Peyer's patch (tissue), 4 donors: Measurements from ENCODE around the gene GOLPH3. TPM values are rescaled to one million over a fixed set of nuclear protein-coding genes. Genes with fewer than 3 reads are reported as not detected.
A peak's percentile ranks its signal among the peaks of the same experiment; 100 is the strongest.

Experiments used
- DNase-seq, 3 donors: peaks; one replicate each; pipeline ENCODE4 v3.0.0-alpha.2; 2017 to 2019
- H3K27ac ChIP-seq, 4 donors: fragments of 200-600 bp; sonication (generic); one replicate each; pipeline ENCODE4 v1.5.1; 2016 to 2019
- H3K27me3 ChIP-seq, 2 donors: fragments of 200-600 bp; sonication (generic); one replicate each; pipeline ENCODE4 v1.5.1; 2019
- H3K36me3 ChIP-seq, 3 donors: fragments of 200-600 bp; sonication (generic); one replicate each; pipeline ENCODE4 v1.5.1; 2016 to 2019
- H3K4me1 ChIP-seq, 4 donors: fragments of 200-600 bp; sonication (generic); one replicate each; pipeline ENCODE4 v1.5.1; 2016 to 2019
- H3K4me3 ChIP-seq, 4 donors: fragments of 200-600 bp; sonication (generic); 1 replicate in 3 of 4; 2 replicates in 1 of 4; pipeline ENCODE4 v1.5.1; 2016 to 2019; ENCODE audit warnings: mild to moderate bottlenecking in 1 of 4
- H3K9me3 ChIP-seq, 4 donors: fragments of 200-600 bp; sonication (generic); one replicate each; pipeline ENCODE4 v1.5.1; 2016 to 2019; ENCODE audit warnings: mild to moderate bottlenecking in 1 of 4
- POLR2A ChIP-seq, 2 donors: fragments of 450-650 bp; IDR thresholded peaks; one replicate each; pipeline ENCODE4 v1.5.1; 2017; ENCODE audit warnings: antibody characterized with exemption in 2 of 2, mild to moderate bottlenecking in 2 of 2, moderate library complexity in 2 of 2
- total RNA-seq, 4 donors: library from RNA; depleted of rRNA; stranded (reverse); fragments of >200 nt; gene quantifications; one replicate each; pipeline ENCODE4 v1.1.0, GENCODE V29; 2016
- TF ChIP-seq, protein P1 (sequence below), 6 experiments: fragments of 450-650 bp in 4 of 6; fragments of 200-600 bp in 2 of 6; sonication (generic) in 1 of 6; IDR thresholded peaks; one replicate each; pipeline ENCODE4 v1.5.1; 2017 to 2019; ENCODE audit warnings: antibody characterized with exemption in 6 of 6, mild to moderate bottlenecking in 3 of 6, moderate library complexity in 1 of 6

GOLPH3 gene
- total RNA-seq, 4 donors from 2014 or later: 63.5 to 93.7 (median 75.1) TPM

DNA sequence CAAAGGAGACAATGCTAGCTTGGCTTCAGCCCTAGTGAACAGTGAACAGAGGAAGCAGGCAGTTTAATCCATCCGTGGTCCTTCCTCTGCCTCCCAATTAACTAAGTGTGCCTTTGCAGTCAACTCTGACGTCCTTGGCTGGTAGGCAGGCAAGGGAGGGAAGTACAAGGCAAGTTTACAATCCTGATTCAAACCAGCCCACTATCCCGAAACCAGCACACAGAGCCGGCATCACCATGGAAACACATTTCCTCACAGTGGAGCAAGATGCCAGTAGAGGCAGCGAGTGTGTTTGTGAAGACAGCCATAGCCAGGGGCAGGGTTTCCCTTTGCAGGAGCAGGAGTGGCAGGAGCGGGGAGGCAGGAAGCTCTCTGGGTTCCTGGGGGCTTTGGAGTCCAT lies 73.9 kb downstream of the GOLPH3 start:
- TF ChIP-seq, protein P1, sequence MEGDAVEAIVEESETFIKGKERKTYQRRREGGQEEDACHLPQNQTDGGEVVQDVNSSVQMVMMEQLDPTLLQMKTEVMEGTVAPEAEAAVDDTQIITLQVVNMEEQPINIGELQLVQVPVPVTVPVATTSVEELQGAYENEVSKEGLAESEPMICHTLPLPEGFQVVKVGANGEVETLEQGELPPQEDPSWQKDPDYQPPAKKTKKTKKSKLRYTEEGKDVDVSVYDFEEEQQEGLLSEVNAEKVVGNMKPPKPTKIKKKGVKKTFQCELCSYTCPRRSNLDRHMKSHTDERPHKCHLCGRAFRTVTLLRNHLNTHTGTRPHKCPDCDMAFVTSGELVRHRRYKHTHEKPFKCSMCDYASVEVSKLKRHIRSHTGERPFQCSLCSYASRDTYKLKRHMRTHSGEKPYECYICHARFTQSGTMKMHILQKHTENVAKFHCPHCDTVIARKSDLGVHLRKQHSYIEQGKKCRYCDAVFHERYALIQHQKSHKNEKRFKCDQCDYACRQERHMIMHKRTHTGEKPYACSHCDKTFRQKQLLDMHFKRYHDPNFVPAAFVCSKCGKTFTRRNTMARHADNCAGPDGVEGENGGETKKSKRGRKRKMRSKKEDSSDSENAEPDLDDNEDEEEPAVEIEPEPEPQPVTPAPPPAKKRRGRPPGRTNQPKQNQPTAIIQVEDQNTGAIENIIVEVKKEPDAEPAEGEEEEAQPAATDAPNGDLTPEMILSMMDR (IDR thresholded peaks at IDR 0.05): no peak
- TF ChIP-seq POLR2A (IDR thresholded peaks at IDR 0.05): no peak
- peak overlapping the region in 1 of 4 donors; percentile 27 for H3K27ac ChIP-seq
- peaks cover 0 to 60% (median 0%) of the 10 kb centered on the region in 3 donors for H3K36me3 ChIP-seq

DNA sequence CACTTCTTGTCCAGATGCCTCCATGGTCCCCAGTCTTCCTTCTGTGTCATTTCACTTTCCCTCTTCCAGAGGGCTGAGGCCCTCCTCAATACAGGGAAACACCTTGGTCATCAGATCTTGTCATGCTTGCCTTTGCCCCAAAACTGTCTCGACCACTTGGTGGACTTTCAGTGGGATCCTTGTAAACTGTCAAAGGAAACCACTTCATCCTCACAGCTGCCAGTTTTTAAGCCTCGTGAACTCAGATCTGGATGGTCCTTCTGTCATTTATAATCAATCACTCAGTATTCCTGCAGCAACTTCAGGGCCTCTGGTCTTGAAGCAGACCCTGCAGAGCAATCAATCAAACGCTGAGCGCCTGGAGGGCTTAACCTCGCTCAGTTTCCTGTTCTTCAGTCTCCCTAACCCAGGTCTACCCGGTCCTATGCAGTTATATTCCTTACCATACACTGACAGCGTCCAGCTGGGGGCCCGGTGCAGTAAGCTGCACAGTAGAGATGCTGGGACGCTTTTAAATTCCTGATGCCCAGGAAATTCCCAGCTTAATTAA lies 74.6 kb downstream of the GOLPH3 start:
- Histone ChIP-seq H3K4me3 (no peak overlapping the region), H3K27me3 (no peaks in the 10 kb centered on the region), H3K9me3 (no peaks in the 10 kb centered on the region), H3K36me3 (peaks cover 0 to 54% (median 0%) of the 10 kb centered on the region in 3 donors), H3K4me1 (peaks cover 0 to 9% (median 0%) of the 10 kb centered on the region in 4 donors), H3K27ac (peak overlapping the region in 1 of 4 donors; percentile 27)
- DNase-seq: no peak
- no peak for TF ChIP-seq POLR2A (IDR thresholded peaks at IDR 0.05)
- TF ChIP-seq, protein P1 (IDR thresholded peaks at IDR 0.05): no peak

More for the DNA sequence above, 73.9 kb downstream of the GOLPH3 start:
- DNase-seq: no peak
- no peaks in the 10 kb centered on the region for H3K9me3 ChIP-seq
- peaks cover 0 to 9% (median 0%) of the 10 kb centered on the region in 4 donors for H3K4me1 ChIP-seq
- H3K4me3 ChIP-seq: no peak overlapping the region
- H3K27me3 ChIP-seq: no peaks in the 10 kb centered on the region

- H3K4me3 ChIP-seq: no peak overlapping the region
- no peaks in the 10 kb centered on the region for H3K27me3 ChIP-seq
- TF ChIP-seq, protein P1 (IDR thresholded peaks at IDR 0.05): no peak
- no peak for TF ChIP-seq POLR2A (IDR thresholded peaks at IDR 0.05)
- peaks cover 0 to 9% (median 0%) of the 10 kb centered on the region in 4 donors for H3K4me1 ChIP-seq
- peak overlapping the region in 1 of 4 donors; percentile 27 for H3K27ac ChIP-seq
- H3K9me3 ChIP-seq: no peaks in the 10 kb centered on the region
- DNase-seq: no peak
- H3K36me3 ChIP-seq: peaks cover 0 to 48% (median 0%) of the 10 kb centered on the region in 3 donors
Measured at GRCh38 chr5:32098890-32099310, 75.2 kb downstream of the GOLPH3 start.

GRCh38 chr5:32098291-32098690 lies 75.8 kb downstream of the GOLPH3 start:
- no peak for DNase-seq
- peaks cover 0 to 9% (median 0%) of the 10 kb centered on the region in 4 donors for H3K4me1 ChIP-seq
- TF ChIP-seq, protein P1 (IDR thresholded peaks at IDR 0.05): no peak
- no peak for TF ChIP-seq POLR2A (IDR thresholded peaks at IDR 0.05)
- no peak overlapping the region for H3K4me3 ChIP-seq
- H3K9me3 ChIP-seq: no peaks in the 10 kb centered on the region
- H3K27ac ChIP-seq: peak overlapping the region in 1 of 4 donors; percentile 27
- no peaks in the 10 kb centered on the region for H3K27me3 ChIP-seq
- peaks cover 0 to 42% (median 0%) of the 10 kb centered on the region in 3 donors for H3K36me3 ChIP-seq

GRCh38 chr5:32096891-32097595 lies 77.1 kb downstream of the GOLPH3 start:
- Histone ChIP-seq H3K4me3 (no peak overlapping the region), H3K36me3 (peaks cover 0 to 32% (median 0%) of the 10 kb centered on the region in 3 donors), H3K9me3 (no peaks in the 10 kb centered on the region), H3K27me3 (no peaks in the 10 kb centered on the region), H3K4me1 (peaks cover 0 to 9% (median 1%) of the 10 kb centered on the region in 4 donors), H3K27ac (no peak overlapping the region)
- DNase-seq: no peak
- no peak for TF ChIP-seq POLR2A (IDR thresholded peaks at IDR 0.05)
- TF ChIP-seq, protein P1 (IDR thresholded peaks at IDR 0.05): no peak
